ENCODE measurements around the gene ARHGAP23. TPM values are rescaled to one million over a fixed set of nuclear protein-coding genes. Genes with fewer than 3 reads are reported as not detected.

Gene ARHGAP23
- total and polyA plus RNA-seq, 2 donors = 39.8 to 53.8 TPM

DNA sequence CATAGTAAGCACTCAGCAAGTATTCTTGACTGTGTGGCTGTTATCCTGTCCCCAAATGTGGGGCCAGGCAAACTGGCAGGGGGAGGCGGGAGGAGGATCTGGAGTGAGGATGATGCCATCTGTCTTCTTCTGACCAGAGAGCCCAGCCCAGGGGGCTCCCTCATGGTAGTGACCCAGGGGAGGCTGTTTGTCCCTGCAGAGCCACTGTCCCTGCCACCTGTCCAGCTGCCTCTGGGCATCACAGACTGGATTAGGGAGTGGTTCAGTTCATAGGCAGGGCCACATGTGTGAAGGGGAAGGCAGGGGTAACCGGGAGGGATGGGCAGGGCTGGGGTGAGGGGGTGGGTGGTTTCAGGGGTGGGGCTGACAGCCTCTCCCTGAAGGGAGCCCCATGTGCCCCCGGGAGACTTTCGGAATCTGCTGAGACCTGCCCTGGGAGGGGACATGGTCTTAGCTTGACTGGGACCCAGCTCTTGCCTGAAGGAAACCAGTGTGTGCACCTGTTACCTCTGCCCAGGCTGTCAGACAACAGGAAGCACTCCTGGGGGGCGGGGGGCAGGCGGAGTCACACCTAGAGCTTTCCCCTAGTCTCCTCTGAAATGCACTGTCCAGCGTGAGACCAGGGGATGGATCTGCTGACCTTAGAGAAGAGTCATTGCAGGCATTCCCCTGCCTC is 15.2 kb downstream of the ARHGAP23 start:
- 61% methylated on average over 7 of the region's 7 CpGs for WGBS
- H3K27ac ChIP-seq (ENCODE audit: low read depth) = no peak overlapping the region
- H3K4me3 ChIP-seq (ENCODE audit: low read depth, low read length) = no peak overlapping the region
- no peak for DNase-seq (ENCODE audit: extremely low spot score)
- H3K4me1 ChIP-seq (ENCODE audit: insufficient read depth) = no peaks in the 10 kb centered on the region
- H3K36me3 ChIP-seq (ENCODE audit: insufficient read depth) = no peaks in the 10 kb centered on the region

DNA sequence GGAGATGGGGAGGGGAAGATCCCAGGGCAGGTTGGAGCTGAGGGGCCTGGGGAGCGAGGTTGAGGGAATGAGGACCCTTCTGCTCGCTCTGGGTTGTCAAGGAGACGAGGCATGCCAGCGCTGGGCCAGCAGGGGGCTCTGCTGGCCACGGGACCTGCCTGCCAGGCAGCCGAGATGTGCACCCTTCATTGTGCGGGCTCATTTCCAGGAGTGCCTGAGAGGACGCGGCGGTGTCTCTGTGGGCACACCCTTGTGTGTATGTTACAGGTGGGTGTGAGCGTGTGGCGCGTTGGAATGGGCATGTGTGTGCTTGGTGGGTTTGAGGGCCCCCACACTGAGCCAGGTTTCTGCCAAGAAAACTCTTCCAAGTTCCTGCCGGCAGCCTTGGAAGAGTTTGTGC is 15.9 kb downstream of the ARHGAP23 start:
- H3K4me3 ChIP-seq (ENCODE audit: low read depth, low read length) = no peak overlapping the region
- no peak overlapping the region for H3K27ac ChIP-seq (ENCODE audit: low read depth)
- DNase-seq (ENCODE audit: extremely low spot score) = no peak
- no peaks in the 10 kb centered on the region for H3K4me1 ChIP-seq (ENCODE audit: insufficient read depth)
- no peaks in the 10 kb centered on the region for H3K36me3 ChIP-seq (ENCODE audit: insufficient read depth)
- WGBS = 6% methylated on average over 14 of the region's 14 CpGs

DNA sequence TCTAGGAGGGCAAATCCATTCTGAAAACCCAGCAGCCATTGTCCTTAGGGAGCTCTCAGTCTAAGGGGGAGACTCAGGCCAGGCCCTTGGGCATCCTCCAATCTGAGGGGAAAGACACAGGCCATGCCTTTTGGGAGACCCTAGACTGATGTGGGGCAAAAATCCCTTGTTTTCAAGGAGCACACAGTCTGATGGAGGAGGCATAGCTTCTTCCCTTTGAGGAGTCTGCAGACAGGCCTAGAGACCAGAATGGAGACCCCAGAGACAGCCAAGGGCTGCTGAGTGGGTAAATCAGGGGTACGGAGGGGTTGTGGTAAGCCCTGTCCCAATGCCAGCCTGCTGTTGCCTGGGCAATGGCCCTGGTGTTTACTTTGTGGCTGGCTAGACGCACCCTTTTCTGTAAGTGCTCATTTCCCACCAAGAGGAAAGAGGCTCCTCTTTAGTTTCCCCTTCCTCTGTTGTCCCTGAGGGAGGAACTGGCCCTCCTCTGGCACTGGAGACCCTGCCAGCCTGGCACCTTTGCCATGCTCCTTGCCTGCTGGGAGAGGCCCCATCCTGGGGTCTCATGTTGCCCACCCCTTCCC is 19.3 kb downstream of the ARHGAP23 start:
- WGBS = 47% methylated on average over 2 of the region's 2 CpGs
- H3K4me3 ChIP-seq (ENCODE audit: low read depth, low read length) = no peak overlapping the region
- DNase-seq (ENCODE audit: extremely low spot score) = no peak
- peak overlapping the region; percentile 73 for H3K27ac ChIP-seq (ENCODE audit: low read depth)
- H3K36me3 ChIP-seq (ENCODE audit: insufficient read depth) = no peaks in the 10 kb centered on the region
- H3K4me1 ChIP-seq (ENCODE audit: insufficient read depth) = no peaks in the 10 kb centered on the region

DNA sequence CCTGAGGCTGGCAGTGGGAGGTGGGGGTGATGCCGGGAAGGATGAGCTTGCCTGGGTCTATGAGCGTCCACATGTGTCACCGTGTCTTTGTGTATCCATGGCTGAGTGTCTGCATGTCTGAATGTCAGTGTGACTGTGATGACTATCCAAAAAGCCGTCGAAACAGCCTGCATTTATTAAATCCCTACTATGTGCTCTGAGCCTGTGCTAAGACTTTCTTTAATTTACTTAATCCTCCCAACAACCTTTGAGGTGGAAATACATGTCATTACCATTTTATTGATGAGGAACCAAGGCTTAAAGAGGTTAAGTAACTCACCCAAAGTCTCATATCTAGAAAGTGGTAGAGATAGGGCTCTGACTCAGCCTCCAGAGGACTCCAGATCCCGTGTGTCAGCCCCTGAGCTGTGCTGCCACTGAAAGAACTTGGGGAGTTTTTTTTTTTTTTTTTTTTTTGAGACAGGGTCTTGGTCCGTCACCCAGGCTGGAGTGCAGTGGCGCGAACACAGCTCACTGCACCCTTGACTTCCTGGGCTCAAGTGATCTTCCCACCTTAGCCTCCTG is 20.0 kb downstream of the ARHGAP23 start:
- Histone ChIP-seq H3K27ac (ENCODE audit: low read depth) (peak overlapping the region; percentile 73), H3K4me1 (ENCODE audit: insufficient read depth) (no peaks in the 10 kb centered on the region), H3K36me3 (ENCODE audit: insufficient read depth) (no peaks in the 10 kb centered on the region), H3K4me3 (ENCODE audit: low read depth, low read length) (no peak overlapping the region)
- 84% methylated on average over 9 of the region's 9 CpGs for WGBS
- no peak for DNase-seq (ENCODE audit: extremely low spot score)

DNA sequence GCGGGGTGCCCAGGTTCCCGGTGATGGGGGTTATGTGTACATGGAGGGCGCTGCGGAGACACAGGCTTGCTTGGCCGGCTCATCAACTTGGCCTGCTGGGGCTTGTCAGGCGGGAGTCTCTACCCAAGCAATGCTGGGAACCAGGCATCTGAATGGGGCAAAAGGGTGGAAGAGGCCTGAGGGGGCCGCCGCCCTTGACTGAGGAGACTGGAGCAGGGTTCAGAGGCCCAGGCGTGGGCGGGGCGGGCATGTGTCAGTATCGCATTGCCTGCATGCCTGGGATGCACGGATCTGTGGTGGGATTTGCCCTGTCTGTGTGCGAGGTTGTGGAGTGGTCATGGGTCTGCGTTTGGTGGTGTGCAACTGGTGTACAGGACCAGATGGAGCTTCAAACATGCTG is 21.1 kb downstream of the ARHGAP23 start:
- WGBS = 73% methylated on average over 15 of the region's 15 CpGs
- no peak overlapping the region for H3K4me3 ChIP-seq (ENCODE audit: low read depth, low read length)
- H3K4me1 ChIP-seq (ENCODE audit: insufficient read depth) = no peaks in the 10 kb centered on the region
- H3K27ac ChIP-seq (ENCODE audit: low read depth) = peak overlapping the region; percentile 69
- DNase-seq (ENCODE audit: extremely low spot score) = peak; percentile 73
- no peaks in the 10 kb centered on the region for H3K36me3 ChIP-seq (ENCODE audit: insufficient read depth)

DNA sequence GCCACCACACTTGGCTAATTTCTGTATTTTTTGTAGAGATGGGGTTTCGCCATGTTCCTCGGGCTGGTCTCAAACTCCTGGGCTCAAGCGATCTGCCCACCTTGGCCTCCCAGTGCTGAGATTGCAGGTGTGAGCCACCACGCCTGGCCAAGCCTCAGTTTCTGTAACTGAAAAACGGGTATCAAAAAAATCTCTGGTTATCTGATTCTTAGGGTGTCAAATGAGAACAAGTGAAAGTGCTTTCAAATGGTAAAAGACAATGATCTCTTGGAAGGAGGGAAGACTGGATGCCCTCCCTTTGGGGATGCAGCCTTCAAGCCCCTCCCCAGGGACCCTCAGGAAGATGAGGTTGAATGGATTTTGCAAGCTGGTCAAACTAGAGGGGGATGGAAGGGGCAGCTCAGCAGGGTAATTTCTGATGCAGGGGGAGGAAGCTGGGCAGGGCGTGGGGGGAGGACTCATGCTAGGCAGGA is 22.3 kb downstream of the ARHGAP23 start:
- Histone ChIP-seq H3K4me3 (ENCODE audit: low read depth, low read length) (no peak overlapping the region), H3K4me1 (ENCODE audit: insufficient read depth) (no peaks in the 10 kb centered on the region), H3K27ac (ENCODE audit: low read depth) (peak overlapping the region; percentile 28), H3K36me3 (ENCODE audit: insufficient read depth) (no peaks in the 10 kb centered on the region)
- 71% methylated on average over 6 of the region's 6 CpGs for WGBS
- DNase-seq (ENCODE audit: extremely low spot score) = no peak

DNA sequence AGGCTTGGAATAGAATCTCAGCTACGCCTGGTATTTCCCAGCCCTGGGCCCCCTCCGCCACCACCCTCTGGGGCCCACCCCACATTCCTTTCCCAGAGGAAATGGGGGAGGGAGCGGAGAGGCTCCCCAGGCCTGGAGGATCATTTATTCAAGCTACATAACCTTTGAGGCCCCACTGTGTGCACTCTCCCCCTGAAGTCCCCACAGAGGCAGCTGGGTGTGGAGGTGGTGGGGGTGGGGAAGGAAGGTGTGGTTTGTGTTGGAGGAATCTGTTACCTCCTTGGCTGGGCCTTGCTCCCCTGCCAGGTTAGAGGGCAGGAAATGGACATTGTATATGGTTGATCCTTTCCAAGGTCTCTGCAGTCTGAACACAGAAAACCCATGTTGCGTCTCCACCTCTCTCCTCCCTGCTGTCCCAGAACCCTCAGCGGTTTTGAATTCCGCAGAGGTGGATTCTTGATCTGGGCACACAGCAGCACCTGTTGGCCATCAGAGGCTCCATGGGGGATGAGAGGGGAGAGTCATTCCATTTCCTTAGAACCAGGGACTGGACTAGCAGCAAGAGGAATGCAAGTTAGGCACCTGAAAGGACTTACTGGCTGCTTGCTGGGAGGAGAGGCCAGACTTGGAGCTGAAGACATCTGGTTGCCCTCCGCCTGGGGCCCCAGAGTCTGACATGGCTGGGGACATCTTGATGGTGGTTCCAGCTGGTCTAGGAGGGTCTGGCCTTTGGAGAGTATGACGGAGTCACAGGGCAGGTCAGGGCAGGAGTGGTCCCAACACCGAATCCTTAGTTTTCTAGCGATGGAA is 23.0 kb downstream of the ARHGAP23 start:
- Histone ChIP-seq H3K4me3 (ENCODE audit: low read depth, low read length) (no peak overlapping the region), H3K4me1 (ENCODE audit: insufficient read depth) (no peaks in the 10 kb centered on the region), H3K36me3 (ENCODE audit: insufficient read depth) (no peaks in the 10 kb centered on the region), H3K27ac (ENCODE audit: low read depth) (peak overlapping the region; percentile 74)
- no peak for DNase-seq (ENCODE audit: extremely low spot score)
- WGBS = 32% methylated on average over 10 of the region's 10 CpGs

DNA sequence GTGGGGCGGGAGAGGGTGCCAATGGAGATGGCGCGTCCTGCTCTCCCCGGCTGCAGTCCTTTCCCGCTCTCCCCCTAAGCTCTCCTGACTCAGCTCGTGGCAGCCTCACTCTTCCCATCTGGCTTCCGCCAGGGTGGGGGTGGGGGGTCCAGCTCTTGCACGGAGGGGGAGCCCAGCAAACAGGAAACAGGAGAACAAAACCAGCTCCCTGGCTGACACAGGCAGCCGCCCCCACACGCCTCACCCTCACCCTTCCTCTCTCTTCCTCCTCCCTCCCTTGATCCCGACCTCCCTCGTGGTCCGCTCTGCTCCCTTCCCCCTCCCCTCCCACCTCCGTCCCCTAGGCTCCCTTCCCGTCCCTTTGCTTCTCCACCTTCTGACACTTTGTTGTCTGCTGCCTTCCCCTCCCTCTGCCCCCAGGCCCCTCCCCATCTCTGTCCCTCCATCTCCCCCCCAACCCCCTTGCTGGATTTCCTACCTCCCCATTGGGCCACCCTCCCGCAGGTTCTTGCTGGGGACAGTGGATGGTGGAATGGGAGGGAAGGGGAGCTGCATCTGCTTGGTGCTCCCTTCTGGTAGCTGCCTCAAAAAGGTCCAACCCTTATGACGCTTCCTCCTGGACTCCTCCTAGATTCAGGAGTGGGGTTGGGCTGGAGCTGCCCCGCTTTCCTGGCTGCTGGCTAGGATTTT is 23.7 kb downstream of the ARHGAP23 start:
- peak overlapping the region; percentile 74 for H3K27ac ChIP-seq (ENCODE audit: low read depth)
- no peaks in the 10 kb centered on the region for H3K36me3 ChIP-seq (ENCODE audit: insufficient read depth)
- DNase-seq (ENCODE audit: extremely low spot score) = no peak
- WGBS = 29% methylated on average over 18 of the region's 18 CpGs
- H3K4me3 ChIP-seq (ENCODE audit: low read depth, low read length) = no peak overlapping the region
- no peaks in the 10 kb centered on the region for H3K4me1 ChIP-seq (ENCODE audit: insufficient read depth)

DNA sequence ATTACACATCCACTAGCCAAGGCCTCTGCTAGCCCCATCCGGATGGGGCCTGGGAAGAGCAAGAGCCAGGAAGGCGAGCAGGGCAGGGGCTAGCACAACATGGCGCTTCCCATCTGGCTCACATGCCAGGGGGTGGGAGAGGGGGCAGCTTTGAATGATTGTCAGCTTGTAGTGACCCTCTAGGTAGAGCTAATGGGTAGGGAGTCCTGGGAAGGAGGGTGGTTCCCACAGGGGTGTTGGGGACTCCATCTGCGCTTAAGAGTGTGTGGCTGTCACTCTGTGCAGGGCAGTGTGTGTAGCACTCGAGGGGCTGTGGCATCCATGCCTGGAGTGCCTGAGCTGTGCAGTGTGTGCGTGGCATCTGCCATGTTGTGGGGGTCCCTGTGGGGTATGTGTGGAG is 24.5 kb downstream of the ARHGAP23 start:
- Histone ChIP-seq H3K36me3 (ENCODE audit: insufficient read depth) (no peaks in the 10 kb centered on the region), H3K4me1 (ENCODE audit: insufficient read depth) (no peaks in the 10 kb centered on the region), H3K4me3 (ENCODE audit: low read depth, low read length) (no peak overlapping the region), H3K27ac (ENCODE audit: low read depth) (peak overlapping the region; percentile 48)
- WGBS = 88% methylated on average over 6 of the region's 6 CpGs
- DNase-seq (ENCODE audit: extremely low spot score) = no peak

DNA sequence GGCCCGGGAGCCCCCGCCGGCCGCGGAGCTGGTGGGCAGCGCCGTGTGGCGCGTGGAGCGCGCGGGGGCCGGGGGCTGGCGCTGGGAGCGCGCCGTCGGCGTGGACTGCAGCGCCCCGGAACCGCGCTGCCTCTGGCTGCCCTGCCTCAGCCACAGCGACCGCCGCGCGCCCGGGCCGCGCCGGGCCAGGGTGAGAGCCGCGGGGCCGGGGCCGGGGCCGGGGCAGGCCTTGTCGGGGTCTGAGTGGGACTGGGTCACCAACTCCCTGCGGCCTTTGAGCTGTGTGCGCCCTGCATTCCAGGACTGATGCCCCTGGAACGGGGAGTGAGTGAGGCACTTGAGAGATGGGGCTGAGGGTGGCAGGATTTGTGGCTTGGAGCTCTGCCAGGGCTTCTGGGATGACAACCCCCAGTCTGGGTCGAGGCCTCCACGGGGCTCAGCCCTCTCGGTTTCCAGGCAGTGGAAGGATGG is 25.7 kb downstream of the ARHGAP23 start:
- peak overlapping the region; percentile 60 for H3K27ac ChIP-seq (ENCODE audit: low read depth)
- 2% methylated on average over 40 of the region's 44 CpGs for WGBS
- DNase-seq (ENCODE audit: extremely low spot score) = no peak
- H3K4me3 ChIP-seq (ENCODE audit: low read depth, low read length) = peak overlapping the region; percentile 59
- H3K4me1 ChIP-seq (ENCODE audit: insufficient read depth) = no peaks in the 10 kb centered on the region
- no peaks in the 10 kb centered on the region for H3K36me3 ChIP-seq (ENCODE audit: insufficient read depth)

DNA sequence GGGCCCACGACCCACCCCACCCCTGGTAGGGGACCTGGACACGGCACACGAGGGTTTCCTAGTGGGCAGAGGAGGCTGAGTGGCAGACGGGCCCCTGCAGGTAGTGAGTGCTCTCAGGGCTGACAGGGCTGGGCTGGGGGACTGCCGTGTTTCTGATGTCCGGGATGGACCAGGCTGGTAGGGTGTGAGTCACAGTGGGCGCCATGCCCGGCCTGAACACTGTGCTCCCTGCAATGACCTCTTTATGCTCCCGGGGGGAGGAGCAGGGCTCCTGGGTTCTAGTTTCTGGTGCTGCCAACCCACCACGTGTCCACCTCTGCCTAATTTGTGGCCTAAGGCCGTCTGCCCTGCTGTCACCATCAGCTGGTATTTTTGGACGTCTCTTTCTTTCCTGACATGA is 26.3 kb downstream of the ARHGAP23 start:
- no peak for DNase-seq (ENCODE audit: extremely low spot score)
- H3K4me3 ChIP-seq (ENCODE audit: low read depth, low read length) = peak overlapping the region; percentile 59
- H3K27ac ChIP-seq (ENCODE audit: low read depth) = peak overlapping the region; percentile 60
- WGBS = 23% methylated on average over 12 of the region's 12 CpGs
- H3K36me3 ChIP-seq (ENCODE audit: insufficient read depth) = no peaks in the 10 kb centered on the region
- no peaks in the 10 kb centered on the region for H3K4me1 ChIP-seq (ENCODE audit: insufficient read depth)

DNA sequence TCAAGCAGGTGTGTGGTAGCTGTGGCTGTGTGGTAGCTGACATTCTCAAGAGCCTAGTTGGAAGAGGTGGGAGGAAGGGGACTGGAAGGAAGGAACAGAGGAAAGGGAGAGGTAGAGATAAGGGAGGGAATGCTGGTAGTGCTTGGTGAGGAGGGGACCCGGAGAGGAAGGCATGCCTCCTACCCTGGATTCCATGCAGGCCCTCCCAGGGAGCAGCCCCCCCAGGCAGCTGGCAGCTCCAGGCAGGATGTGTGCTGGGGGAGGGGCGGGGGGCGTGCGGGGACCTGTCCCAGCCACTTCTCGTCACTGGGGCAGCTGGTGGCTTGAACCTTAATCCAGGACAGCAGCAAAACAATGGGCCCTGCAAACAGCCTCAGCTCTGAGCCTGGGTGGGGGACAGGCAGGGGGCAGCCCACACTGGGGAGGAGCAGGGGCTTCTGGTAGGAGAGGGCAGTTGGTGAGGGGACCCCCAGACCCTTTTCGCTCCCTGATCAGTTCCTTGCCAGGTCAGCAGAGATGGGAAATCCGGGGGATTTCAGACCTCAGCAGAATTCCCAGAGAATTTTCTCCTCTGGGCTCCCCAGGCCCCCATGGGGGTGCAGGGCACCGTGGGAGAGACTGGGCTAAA is 27.1 kb downstream of the ARHGAP23 start:
- Histone ChIP-seq H3K27ac (ENCODE audit: low read depth) (no peak overlapping the region), H3K4me3 (ENCODE audit: low read depth, low read length) (no peak overlapping the region), H3K36me3 (ENCODE audit: insufficient read depth) (no peaks in the 10 kb centered on the region), H3K4me1 (ENCODE audit: insufficient read depth) (no peaks in the 10 kb centered on the region)
- DNase-seq (ENCODE audit: extremely low spot score) = no peak
- WGBS = 55% methylated on average over 8 of the region's 8 CpGs

All from urinary bladder (tissue), 4 donors.